Liver (tissue), 3 donors: ENCODE measurements around the gene DCTN3.

ENCODE experiments used
- EGR1 ChIP-seq, 2 donors: IDR thresholded peaks; 2 replicates each; pipeline ENCODE4 v1.6.1; 2016 to 2018; ENCODE audit warnings: antibody characterized with exemption in 2 of 2, low read depth in 2 of 2
- TF ChIP-seq, protein P1 (sequence below): IDR thresholded peaks from 2 replicates; pipeline ENCODE4 v1.6.1; 2016; ENCODE audit warnings: antibody characterized with exemption, mild to moderate bottlenecking
- TF ChIP-seq, protein P2 (sequence below): fragments of 150-350 bp; IDR thresholded peaks from 2 replicates; pipeline ENCODE4 v1.5.1; 2017; ENCODE audit warnings: improper control_type of control experiment, low read depth, low read length; ENCODE audit not compliant: missing input control
- donor health status: healthy.
- donor health status: healthy.

DNA sequence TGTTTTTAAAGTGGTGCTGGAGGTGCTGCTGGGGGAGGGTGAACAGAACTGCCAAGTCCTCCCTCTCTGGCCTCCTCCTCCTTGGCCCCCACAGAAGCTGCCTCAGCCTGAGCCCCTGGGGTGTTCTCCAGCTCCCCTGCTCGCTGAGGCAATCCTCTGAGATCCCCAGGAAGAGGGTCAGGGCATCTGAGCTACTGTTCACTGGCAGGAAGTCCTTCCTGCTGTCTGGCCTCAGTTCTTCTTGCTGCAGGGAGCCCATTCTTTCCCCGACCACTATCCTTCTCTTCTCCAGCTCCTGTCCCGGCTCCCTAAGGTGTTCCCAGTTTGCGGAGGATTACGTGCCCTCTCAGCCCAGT lies 40.5 kb downstream of the DCTN3 start:
- TF ChIP-seq, protein P1, sequence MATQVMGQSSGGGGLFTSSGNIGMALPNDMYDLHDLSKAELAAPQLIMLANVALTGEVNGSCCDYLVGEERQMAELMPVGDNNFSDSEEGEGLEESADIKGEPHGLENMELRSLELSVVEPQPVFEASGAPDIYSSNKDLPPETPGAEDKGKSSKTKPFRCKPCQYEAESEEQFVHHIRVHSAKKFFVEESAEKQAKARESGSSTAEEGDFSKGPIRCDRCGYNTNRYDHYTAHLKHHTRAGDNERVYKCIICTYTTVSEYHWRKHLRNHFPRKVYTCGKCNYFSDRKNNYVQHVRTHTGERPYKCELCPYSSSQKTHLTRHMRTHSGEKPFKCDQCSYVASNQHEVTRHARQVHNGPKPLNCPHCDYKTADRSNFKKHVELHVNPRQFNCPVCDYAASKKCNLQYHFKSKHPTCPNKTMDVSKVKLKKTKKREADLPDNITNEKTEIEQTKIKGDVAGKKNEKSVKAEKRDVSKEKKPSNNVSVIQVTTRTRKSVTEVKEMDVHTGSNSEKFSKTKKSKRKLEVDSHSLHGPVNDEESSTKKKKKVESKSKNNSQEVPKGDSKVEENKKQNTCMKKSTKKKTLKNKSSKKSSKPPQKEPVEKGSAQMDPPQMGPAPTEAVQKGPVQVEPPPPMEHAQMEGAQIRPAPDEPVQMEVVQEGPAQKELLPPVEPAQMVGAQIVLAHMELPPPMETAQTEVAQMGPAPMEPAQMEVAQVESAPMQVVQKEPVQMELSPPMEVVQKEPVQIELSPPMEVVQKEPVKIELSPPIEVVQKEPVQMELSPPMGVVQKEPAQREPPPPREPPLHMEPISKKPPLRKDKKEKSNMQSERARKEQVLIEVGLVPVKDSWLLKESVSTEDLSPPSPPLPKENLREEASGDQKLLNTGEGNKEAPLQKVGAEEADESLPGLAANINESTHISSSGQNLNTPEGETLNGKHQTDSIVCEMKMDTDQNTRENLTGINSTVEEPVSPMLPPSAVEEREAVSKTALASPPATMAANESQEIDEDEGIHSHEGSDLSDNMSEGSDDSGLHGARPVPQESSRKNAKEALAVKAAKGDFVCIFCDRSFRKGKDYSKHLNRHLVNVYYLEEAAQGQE = no peak
- TF ChIP-seq, protein P2, sequence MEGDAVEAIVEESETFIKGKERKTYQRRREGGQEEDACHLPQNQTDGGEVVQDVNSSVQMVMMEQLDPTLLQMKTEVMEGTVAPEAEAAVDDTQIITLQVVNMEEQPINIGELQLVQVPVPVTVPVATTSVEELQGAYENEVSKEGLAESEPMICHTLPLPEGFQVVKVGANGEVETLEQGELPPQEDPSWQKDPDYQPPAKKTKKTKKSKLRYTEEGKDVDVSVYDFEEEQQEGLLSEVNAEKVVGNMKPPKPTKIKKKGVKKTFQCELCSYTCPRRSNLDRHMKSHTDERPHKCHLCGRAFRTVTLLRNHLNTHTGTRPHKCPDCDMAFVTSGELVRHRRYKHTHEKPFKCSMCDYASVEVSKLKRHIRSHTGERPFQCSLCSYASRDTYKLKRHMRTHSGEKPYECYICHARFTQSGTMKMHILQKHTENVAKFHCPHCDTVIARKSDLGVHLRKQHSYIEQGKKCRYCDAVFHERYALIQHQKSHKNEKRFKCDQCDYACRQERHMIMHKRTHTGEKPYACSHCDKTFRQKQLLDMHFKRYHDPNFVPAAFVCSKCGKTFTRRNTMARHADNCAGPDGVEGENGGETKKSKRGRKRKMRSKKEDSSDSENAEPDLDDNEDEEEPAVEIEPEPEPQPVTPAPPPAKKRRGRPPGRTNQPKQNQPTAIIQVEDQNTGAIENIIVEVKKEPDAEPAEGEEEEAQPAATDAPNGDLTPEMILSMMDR = no peak
- no peak for TF ChIP-seq EGR1 (IDR thresholded peaks at IDR 0.05; ENCODE audit: low read depth in 2 of 2)
